GM21825 (cell line): Measurements from ENCODE around the gene PLEKHG4B.
"Not testable (repeated sequence)": the region's sequence is repeated elsewhere in the genome, so short reads cannot be mapped to it uniquely, and the experiment has no call there.

Experiments
- ATAC-seq: cut with Tn5 transposase; IDR thresholded peaks from one replicate; pipeline ENCODE4 v1.9.1; 2021; ENCODE audit warnings: mild to moderate bottlenecking, moderate library complexity; ENCODE audit not compliant: unreplicated experiment

PLEKHG4B gene

DNA sequence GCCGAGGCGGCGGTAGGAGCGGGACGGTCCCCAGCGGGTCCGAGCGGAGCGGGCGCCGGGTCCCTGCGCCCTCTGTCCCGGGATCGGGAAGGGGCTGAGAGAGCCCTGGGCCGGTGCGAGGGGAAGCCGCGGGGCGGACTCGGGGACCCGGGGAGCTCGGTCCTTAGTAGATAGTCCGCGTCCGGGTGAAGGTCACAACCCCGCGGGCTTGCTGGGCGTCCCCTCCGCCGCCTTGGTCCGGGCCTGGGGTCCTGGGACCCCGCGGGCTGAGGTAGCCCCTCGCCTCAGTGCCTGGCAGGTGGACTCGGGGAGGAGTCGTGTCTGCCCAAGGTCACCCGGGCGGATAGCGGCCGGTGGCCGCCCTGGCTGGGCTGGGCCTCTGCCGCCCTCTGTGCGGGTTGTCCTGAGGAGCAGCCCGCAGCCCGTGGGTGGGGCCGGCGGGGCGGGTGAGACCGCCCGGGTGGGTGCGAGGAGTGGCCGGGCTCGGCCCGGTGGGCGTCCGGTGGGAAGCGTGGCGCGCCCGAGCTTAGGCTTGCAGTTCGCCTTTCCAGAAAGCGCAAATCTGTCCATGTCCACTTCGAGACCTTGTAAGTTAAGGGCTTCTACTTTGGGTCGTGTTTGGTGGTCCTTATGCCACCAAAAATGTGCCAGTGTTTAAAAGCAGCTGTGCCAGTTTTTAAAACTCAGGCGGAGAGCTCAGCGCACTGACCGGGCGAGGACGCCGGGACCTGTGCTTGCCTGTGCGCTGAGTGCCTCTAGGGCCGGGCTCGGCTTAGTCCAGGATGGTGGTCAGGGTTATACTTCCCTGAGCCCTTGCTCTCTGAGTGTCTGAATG, 126.7 kb downstream of the PLEKHG4B start:
- ATAC-seq, result peak; percentile 29

DNA sequence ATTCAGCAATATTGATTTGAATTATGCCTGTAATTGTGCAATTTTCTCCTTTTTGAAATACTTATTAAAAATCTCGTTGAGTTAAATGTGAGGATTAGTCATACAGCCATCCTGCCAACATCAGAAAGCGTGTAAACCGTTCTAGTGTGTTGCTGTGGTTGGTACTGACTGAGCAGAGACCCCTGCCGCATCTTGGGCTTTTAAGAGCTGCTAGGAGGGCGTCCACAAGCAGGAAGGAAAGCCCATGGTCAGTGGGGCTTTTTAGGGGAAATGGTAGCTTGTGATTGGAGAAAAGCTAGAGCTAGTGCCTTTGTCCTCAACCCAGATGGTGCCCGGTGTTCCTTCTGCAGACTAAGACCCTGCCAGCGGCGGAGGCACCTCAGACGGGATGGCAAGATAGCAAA, 127.5 kb downstream of the PLEKHG4B start:
- no peak for ATAC-seq

DNA sequence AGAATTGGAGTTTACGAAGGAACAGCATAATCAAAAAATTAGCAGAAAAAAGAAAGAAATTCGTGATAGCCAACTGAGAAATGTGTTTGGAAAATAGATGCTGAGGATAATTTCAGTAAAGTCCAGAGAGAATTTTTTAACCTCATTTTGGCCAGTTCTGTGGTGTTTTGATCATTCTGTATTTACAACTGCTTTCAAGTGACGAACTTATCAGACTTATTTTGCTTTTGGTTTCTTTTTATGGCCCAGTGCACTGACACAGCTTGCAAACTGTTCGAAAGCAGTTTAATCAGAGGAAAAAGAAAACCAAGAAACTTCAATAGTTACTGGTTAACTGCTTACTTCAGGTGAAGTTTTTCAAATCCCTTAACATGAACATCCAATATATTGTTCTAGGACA, 128.0 kb downstream of the PLEKHG4B start:
- no peak for ATAC-seq

DNA sequence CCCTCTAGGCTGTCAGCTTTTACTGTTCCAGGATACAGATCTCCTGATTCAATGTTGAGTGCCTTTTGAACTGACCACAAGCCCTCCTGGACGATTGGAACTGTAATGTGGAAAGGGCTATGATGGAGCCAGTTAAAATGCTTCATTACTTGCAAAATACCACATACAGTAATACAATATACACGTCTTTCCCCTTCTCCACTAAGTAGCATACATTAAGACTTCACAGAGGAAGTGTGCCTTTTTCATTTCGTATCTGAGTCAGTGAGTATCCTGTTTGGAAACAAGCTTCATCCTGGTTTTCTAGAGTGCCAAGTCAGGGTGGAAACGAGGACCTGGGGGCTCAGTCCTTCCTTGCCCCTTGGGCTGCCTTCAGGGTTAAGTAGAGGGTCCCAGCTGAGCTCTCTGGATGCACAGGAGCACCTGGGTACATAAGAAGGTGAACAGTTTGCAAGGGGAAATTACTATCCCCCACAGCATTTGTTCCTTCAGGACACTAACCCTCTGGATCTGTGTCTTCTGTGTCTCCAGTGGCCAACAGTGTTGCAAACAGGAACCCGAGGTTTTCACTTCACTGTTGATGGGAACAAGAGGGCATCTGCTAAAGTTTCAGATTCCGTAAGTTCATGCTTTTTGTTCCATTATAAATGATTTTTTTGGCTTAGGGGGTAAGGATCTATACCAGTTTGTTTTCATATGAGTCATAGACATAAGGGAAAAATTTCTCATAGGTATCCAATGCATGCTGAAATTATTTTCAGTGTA, 131.2 kb downstream of the PLEKHG4B start:
- not testable (repeated sequence) for ATAC-seq

DNA sequence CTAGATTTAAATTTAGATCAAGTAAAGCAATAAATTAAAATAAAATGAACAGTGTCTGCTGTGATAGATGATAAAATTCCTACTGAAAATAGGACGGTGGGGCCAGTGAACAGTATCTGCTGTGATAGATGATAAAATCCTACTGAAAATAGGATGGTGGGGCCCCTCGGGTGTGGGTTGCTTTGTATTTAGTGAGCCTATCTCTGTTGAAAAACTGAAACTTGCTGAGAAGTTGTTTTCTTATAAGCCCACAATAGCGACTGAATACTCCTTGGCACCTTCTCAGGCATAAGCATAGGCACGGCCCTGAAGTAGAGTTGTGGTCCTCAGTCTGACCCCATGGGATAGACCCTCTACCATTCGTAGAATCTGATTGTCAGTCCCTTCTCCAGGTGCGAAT, 131.8 kb downstream of the PLEKHG4B start:
- no peak for ATAC-seq

DNA sequence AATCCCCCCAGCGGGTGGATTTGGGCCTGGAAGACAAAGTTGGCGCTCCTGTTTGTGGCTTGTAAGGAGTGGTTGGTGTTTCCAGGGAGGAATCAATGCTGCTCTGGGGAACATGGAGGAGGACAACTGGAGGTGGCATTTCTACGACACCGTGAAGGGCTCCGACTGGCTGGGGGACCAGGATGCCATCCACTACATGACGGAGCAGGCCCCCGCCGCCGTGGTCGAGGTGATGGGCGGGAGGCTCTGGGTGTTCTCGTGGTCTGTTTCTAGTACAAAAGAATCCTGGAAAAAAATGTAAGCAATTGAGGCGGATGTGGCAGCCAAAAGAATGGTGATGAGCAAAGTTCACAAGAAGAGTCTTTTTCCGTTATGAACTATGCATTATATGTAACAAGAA, 133.4 kb downstream of the PLEKHG4B start:
- no peak for ATAC-seq

DNA sequence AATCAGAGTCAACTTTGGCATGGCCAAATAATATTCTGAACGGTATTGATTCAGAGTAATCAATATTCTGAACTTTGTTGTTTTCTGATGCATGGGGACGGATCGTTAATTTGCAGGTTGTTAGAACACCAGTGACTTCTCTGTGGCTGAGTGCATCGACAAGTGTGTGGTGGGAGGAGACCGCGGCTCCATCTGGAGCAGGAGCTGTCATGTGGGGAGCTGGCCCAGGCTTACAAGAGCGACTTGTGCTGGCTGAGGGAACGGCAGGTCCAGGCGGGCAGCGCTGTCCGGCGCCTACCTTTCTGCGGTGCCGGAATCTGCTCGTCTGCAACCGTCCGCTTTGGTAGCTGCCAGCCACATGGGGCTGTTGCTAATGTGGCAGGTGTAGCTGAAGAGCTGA, 135.4 kb downstream of the PLEKHG4B start:
- ATAC-seq, result not testable (repeated sequence)

DNA sequence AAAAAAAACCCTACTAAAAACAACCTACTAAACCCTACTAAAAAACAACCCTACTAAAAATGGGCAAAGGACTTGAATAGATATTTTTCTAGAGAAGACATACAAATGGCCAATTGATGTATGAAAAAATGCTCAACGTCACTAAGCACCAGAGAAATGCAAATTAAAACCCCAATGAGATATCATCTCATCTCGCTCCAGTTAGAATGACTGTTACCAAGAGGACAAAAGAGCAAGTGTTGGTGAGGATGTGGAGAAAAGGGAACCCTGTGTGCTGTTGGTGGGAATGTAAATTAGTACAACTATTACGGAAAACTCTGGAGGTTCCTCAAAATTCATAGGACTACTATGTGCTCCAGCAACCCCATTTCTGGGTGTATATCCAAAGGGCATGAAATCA, 136.9 kb downstream of the PLEKHG4B start:
- no peak for ATAC-seq

DNA sequence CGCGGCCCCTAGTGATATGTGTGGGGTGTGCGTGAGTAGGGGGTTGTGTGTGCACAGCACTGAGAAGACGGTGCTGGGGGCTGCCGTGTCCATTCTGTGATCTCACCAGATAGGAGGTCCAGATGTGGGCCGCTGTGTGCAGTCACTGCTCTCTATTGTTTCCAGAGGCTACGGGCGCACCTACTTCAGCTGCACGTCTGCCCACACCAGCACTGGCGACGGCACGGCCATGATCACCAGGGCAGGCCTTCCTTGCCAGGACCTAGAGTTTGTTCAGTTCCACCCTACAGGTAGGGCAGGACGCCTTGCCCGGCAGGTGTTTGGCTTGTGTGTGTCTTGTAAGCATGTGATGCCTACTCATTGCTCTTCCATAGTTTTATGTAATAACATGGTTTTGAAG, 138.7 kb downstream of the PLEKHG4B start:
- no peak for ATAC-seq

DNA sequence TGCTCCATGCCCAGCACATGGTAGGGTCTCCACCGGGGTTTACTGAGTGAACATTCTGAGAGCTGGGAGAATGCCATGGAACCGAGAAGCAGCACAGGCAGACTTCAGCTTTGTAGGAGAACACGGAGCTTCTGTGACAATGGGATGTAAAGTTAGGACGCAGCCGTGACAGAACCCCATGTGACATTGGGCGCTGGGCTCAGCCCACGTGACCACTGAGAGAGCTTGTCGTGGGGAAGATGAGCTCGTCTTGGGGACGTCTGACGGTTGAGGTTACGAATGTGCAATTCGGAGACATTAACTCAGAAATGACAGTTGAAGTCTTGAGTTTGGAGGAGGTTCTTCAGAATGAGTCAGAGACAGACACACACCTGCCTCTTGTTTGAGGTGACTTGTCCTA, 139.7 kb downstream of the PLEKHG4B start:
- no peak for ATAC-seq

DNA sequence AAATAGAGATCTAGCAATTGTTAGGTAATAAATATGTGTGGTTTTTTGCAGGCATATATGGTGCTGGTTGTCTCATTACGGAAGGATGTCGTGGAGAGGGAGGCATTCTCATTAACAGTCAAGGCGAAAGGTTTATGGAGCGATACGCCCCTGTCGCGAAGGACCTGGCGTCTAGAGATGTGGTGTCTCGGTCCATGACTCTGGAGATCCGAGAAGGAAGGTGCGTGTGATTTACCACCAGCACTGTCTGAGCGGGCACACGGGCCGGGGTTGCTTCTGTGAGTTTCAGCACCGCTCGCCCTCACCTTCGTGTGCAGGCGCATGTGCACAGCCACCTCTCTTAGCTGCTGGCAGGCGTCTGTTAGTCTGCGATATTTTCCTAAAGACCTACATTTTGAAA, 141.5 kb downstream of the PLEKHG4B start:
- ATAC-seq, result not testable (repeated sequence)

DNA sequence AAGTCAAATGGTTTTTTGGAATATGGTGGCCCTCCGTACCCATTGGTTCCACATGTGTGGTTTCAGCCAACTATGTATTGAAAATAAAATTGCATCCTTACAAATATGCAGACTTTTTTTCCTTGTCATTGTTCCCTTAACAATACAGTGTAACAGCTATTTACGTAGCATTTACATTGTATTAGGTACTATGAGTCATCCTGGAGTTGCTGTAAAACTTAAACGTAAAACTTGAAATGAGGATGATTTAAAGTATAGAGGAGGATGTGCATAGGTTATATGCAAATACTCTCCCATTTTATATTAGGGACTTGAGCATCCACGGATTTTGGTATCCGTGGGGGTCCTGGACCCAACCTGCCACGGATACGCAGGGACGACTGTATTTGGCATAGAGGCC, 142.5 kb downstream of the PLEKHG4B start:
- no peak for ATAC-seq

DNA sequence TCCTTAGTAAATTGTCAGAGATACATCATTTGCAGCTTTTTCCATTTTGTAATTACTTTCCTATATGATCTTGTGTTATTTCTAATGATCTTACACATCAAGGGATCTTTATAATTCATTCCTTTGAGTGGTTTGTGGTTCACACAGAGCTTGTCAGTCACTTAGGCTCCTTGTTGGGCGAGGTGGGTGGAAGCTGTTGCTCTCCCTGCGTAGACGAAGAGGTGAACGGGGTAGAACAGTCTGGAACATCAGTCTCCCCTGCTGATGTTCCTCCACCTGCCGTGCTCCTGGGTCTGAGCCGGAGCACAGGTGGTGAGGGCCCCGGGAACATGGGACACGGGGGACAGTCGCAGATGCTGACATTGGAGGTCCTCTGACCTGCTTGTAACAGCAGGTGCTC, 143.6 kb downstream of the PLEKHG4B start:
- not testable (repeated sequence) for ATAC-seq

DNA sequence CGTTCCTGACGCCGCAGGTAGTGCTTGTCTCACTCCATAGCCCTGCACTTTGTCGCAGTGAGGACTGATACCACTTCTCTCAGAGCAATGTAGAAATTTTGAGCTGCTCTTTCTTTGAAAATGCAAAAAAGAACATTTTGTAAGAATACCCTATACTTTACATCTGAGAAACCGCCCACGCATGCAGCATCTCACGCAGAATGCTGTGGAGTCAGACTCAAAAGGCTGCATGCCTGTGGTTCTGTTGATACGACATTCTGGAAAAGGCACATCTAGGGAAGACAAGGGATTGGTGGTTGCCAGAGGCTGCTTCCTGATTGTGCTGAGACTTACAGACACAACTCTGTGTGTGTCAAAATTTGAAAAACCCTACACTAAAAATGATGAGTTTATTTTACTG, 146.0 kb downstream of the PLEKHG4B start:
- not testable (repeated sequence) for ATAC-seq
